ENCODE measurements around the gene SUGP2.

Gene SUGP2

GRCh38 chr19:18951721-18952281 lies 81.5 kb downstream of the SUGP2 start:
- DNase-seq, result no peak
- no peak for ATAC-seq

GRCh38 chr19:18949858-18950257 lies 83.5 kb downstream of the SUGP2 start:
- DNase-seq (no peak), ATAC-seq (no peak)

GRCh38 chr19:18948976-18949356 lies 84.4 kb downstream of the SUGP2 start:
- no peak for DNase-seq
- no peak for ATAC-seq

- DNase-seq (no peak), ATAC-seq (no peak)
These were observed 85.0 kb downstream of the SUGP2 start for GRCh38 chr19:18948075-18948975.

GRCh38 chr19:18946918-18947317 lies 86.4 kb downstream of the SUGP2 start:
- DNase-seq (no peak), ATAC-seq (no peak)

GRCh38 chr19:18946335-18946734 lies 87.0 kb downstream of the SUGP2 start:
- no peak for DNase-seq
- no peak for ATAC-seq

GRCh38 chr19:18945297-18945696 lies 88.0 kb downstream of the SUGP2 start:
- no peak for ATAC-seq
- no peak for DNase-seq

- no peak for DNase-seq
- ATAC-seq, result no peak
These were observed 89.9 kb downstream of the SUGP2 start for GRCh38 chr19:18943465-18943864.

- DNase-seq (no peak), ATAC-seq (no peak)
These were observed 90.6 kb downstream of the SUGP2 start for GRCh38 chr19:18942692-18943091.

- no peak for DNase-seq
- no peak for ATAC-seq
These were observed 91.5 kb downstream of the SUGP2 start for GRCh38 chr19:18941628-18942354.
